Stimulated activated CD4-positive, alpha-beta T cell treated with anti-CD3 and anti-CD28 coated beads, TNF-alpha, amount 100 ng/mL, for 24 hours (primary cell): ENCODE measurements around the gene KRT1.

Source experiments
- DNase-seq, 3 experiments: peaks; one replicate each; pipeline ENCODE4 v3.0.0-alpha.2; 2020; ENCODE audit warnings: low read depth in 3 of 3

KRT1 gene

GRCh38 chr12:52660934-52661499 lies 19.2 kb downstream of the KRT1 start:
- DNase-seq, result no peak

GRCh38 chr12:52659951-52660350 lies 20.3 kb downstream of the KRT1 start:
- no peak for DNase-seq

- DNase-seq, result no peak
Measured at GRCh38 chr12:52659395-52659794, 20.8 kb downstream of the KRT1 start.

GRCh38 chr12:52658196-52658595 lies 22.0 kb downstream of the KRT1 start:
- DNase-seq, result no peak

- DNase-seq, result no peak
Measured at GRCh38 chr12:52657250-52657902, 22.8 kb downstream of the KRT1 start.

GRCh38 chr12:52656616-52657015 lies 23.6 kb downstream of the KRT1 start:
- DNase-seq, result no peak

- DNase-seq, result no peak
Measured at GRCh38 chr12:52655720-52656124, 24.5 kb downstream of the KRT1 start.

GRCh38 chr12:52655251-52655650 lies 25.0 kb downstream of the KRT1 start:
- no peak for DNase-seq

- no peak for DNase-seq
Measured at GRCh38 chr12:52651726-52652261, 28.4 kb downstream of the KRT1 start, which contains the start of gene KRT2. Gene KRT2 (minus strand): TSS chr12:52652211. CDS start chr12:52652142, 69 bp downstream.

- no peak for DNase-seq
Measured at GRCh38 chr12:52650520-52651081, 29.6 kb downstream of the KRT1 start.

GRCh38 chr12:52649066-52649465 lies 31.1 kb downstream of the KRT1 start:
- DNase-seq, result no peak

GRCh38 chr12:52648012-52648550 lies 32.1 kb downstream of the KRT1 start:
- no peak for DNase-seq

- no peak for DNase-seq
Measured at GRCh38 chr12:52647601-52648000, 32.6 kb downstream of the KRT1 start.

- no peak for DNase-seq
Measured at GRCh38 chr12:52646613-52647012, 33.6 kb downstream of the KRT1 start.

- DNase-seq, result no peak
Measured at GRCh38 chr12:52645982-52646381, 34.2 kb downstream of the KRT1 start.

- no peak for DNase-seq
Measured at GRCh38 chr12:52645120-52645761, 35.0 kb downstream of the KRT1 start.

- no peak for DNase-seq
Measured at GRCh38 chr12:52644078-52644415, 36.2 kb downstream of the KRT1 start.

- no peak for DNase-seq
Measured at GRCh38 chr12:52643233-52644077, 36.8 kb downstream of the KRT1 start.

GRCh38 chr12:52641468-52641867 lies 38.7 kb downstream of the KRT1 start:
- DNase-seq, result no peak

- no peak for DNase-seq
Measured at GRCh38 chr12:52637299-52637698, 42.9 kb downstream of the KRT1 start.

GRCh38 chr12:52636592-52637258 lies 43.5 kb downstream of the KRT1 start:
- no peak for DNase-seq
